GM12872 (cell line): Measurements from ENCODE around the gene HMCN1.

Experiments
- TF ChIP-seq, protein P1 (sequence below): IDR thresholded peaks from 3 replicates; pipeline ENCODE4 v1.5.1; 2011; ENCODE audit warnings: low read depth, mild to moderate bottlenecking, low read length, moderate library complexity; ENCODE audit not compliant: insufficient read depth

HMCN1 gene

GRCh38 chr1:186188004-186188539, 453.9 kb downstream of the HMCN1 start:
- TF ChIP-seq, protein P1, sequence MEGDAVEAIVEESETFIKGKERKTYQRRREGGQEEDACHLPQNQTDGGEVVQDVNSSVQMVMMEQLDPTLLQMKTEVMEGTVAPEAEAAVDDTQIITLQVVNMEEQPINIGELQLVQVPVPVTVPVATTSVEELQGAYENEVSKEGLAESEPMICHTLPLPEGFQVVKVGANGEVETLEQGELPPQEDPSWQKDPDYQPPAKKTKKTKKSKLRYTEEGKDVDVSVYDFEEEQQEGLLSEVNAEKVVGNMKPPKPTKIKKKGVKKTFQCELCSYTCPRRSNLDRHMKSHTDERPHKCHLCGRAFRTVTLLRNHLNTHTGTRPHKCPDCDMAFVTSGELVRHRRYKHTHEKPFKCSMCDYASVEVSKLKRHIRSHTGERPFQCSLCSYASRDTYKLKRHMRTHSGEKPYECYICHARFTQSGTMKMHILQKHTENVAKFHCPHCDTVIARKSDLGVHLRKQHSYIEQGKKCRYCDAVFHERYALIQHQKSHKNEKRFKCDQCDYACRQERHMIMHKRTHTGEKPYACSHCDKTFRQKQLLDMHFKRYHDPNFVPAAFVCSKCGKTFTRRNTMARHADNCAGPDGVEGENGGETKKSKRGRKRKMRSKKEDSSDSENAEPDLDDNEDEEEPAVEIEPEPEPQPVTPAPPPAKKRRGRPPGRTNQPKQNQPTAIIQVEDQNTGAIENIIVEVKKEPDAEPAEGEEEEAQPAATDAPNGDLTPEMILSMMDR = no peak

GRCh38 chr1:186188736-186189135, 454.5 kb downstream of the HMCN1 start:
- TF ChIP-seq, protein P1 = no peak

GRCh38 chr1:186189156-186189555, 455.0 kb downstream of the HMCN1 start:
- TF ChIP-seq, protein P1 = no peak

DNA sequence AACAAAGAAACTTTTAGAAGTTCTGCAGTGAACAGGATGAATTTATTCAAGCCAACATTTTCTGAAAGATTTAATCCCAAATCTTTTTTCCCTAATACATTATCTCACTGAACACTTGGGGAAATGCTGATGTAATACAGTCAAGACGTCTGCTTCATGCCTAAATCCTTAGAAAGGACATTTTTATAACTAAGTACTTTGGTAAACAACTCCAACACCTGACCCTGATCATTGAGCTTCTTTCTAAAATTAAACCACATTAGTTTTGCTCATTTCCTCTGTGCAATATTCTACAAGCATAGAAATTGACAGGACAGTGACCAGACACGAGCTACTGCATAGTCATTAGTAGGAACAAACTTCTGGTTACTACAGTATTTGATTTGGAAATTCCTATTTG, 457.3 kb downstream of the HMCN1 start:
- TF ChIP-seq, protein P1 = no peak

DNA sequence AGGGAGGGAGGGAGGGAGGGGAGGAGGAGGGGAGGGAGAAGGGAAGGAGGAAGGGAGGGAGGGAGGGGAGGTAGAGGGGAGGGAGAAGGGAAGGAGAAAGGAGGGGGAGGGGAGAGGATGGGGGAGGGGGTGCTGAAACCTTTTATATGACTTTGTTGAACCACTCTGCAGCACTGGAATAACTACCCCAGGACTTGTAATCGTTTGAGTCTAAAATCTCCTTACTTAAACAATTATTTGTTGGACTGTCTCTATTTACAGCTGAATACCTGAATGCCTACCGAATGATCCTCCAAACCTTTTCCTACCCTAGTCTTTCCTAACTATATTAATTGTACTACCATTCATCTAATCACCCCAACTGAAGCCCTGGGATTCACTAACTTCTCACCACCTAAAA, 459.0 kb downstream of the HMCN1 start:
- TF ChIP-seq, protein P1 = no peak

DNA sequence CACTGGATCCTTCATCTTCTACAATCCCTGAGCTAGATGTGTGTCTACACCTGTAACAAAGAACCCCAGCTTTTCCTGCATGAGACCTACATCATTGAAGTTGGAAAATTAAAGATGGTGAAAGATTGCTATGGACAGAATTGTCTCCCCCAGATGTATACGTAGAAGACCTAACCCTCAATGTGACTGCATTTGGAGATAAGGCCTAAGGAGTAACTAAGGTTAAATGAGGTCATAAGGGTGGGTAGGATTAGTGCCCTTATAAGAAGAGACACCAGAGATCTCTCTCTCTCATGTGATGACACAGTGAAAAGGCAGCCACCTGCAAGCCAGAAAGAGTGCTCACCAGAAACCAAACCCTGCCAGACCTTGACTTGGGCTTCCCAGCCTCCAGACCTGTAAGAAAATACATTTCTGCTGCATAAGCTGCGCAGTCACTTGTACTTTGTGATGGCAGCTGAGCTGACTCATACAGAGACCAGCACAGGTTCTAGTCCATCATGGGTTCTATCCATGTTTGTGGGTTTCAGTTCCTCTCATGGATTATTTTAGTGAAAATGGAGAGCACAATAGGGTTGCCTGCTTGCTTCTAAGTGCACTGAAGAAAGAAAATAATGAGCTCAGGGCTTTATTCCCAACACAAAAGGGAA, 460.0 kb downstream of the HMCN1 start:
- TF ChIP-seq, protein P1 = no peak

- TF ChIP-seq, protein P1 = no peak
Observed at GRCh38 chr1:186195377-186195931, 461.3 kb downstream of the HMCN1 start.
